Measurements from ENCODE around the gene HPS1. TPM values are rescaled to one million over a fixed set of nuclear protein-coding genes. Genes with fewer than 3 reads are reported as not detected.

HPS1 gene
- total and polyA plus RNA-seq, 10 of the 15 experiments (the other 5 are each of a cell fraction or from before 2014, with no cell fraction given), result 27.1 to 138 (median 54.8) TPM

DNA sequence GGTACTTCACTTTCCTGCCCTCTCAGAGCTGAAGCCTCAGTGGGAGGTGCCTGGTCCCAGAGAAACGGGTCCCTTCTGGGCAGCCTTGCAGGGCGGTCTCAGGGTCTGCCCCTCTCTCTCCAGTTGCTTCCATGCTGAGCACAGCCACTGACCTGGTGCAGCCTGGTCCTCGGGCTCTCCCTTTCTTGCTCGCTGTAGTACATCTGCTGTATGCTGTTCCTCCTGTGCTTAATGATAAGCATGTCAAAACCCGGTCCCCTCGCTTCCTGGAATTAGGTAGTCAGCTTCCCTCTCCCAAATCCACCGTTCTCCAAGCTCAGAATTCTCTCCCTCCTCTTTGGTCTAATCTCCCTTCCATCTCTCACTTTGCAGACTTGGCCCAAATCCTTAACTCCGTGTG is 11.0 kb upstream of the HPS1 start (continued):
- TF ChIP-seq NFIC (IDR thresholded peaks at IDR 0.05; ENCODE audit: low read depth, low read length) (no peak), NR2C2 (IDR thresholded peaks at IDR 0.05; ENCODE audit: borderline replicate concordance, control insufficient read depth, insufficient read length, low read depth) (no peak)

DNA sequence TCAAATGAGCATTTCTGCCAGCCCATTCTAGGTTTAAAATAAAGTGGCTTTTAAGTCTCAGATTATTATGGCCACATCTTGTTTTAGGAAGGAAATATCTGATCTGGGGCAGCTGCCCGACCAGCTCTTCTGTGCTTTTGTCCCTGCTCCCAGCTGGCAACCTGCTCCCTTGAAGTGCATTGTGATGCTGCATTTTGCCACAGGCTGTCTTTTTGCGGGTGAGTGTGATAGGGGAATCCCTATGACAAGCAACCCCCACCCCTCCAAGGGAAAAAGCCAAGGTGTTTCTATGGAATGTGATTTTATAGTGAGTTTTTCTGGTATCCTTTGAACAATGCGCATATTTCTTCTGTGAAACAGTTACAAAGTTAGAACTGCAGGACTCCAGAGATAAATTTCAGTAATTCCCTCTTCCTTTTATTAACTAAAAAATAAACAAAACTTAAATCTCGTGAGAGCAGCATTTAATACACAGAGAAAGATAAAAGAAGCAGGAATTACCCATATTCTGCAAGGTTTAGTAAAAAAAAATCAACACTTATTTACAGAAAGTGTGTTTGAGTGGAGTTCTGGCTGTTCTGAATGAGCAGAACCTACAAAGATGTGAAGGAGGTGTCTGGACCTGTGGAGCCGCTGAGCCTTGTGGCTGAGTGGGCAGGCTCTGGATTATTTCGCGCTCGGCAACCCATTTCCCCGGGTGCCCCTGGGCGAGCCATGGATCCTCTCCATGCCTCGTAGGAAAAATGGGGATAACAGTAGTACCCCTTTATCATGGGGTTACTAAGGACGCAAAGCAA is 10.1 kb upstream of the HPS1 start:
- no TSS peak for BruUV-seq (replicated peaks)
- no peak for FAIRE-seq
- POLR2A ChIA-PET, result no interaction called here
- no peaks in the 10 kb centered on the region for H3K4me1 ChIP-seq (ENCODE audit: control insufficient read depth, insufficient read depth, low read length)
- no peaks in the 10 kb centered on the region for H3K27me3 ChIP-seq (replicated peaks in 1 of 2; ENCODE audit: control insufficient read depth in 2 of 2, insufficient read depth in 2 of 2, low read length in 1 of 2)
- intact Hi-C loops (cut with micrococcal nuclease; ENCODE audit: unreplicated experiment), result no loop called here
- no peak overlapping the region for H3K4me3 ChIP-seq
- H3K4me2 ChIP-seq (ENCODE audit: control insufficient read depth, insufficient read depth), result no peak overlapping the region
- ATAC-seq, result no peak
- no peaks in the 10 kb centered on the region for H4K20me1 ChIP-seq (ENCODE audit: control insufficient read depth, insufficient read depth)
- in situ Hi-C loops (cut with MboI), result no loop called here
- SMC1A ChIA-PET (ENCODE audit: uncharacterized antibody, unreplicated experiment), result no interaction called here
- RAD21 ChIA-PET (ENCODE audit: unreplicated experiment), result no interaction called here
- H3K9me3 ChIP-seq (replicated peaks; ENCODE audit: control insufficient read depth, insufficient read depth, low read length), result no peaks in the 10 kb centered on the region
- no peak overlapping the region for H3K27ac ChIP-seq (ENCODE audit: control insufficient read depth, insufficient read depth)
- no peak overlapping the region for H3K9ac ChIP-seq (ENCODE audit: control insufficient read depth, insufficient read depth, low read length)
- no peaks in the 10 kb centered on the region for H3K79me2 ChIP-seq (ENCODE audit: control insufficient read depth, insufficient read depth, low read length)
- H2AFZ ChIP-seq (ENCODE audit: control insufficient read depth, low read depth, low read length), result no peak overlapping the region
- 56% methylated on average over 12 of the region's 12 CpGs for WGBS (ENCODE audit: insufficient coverage, insufficient replicate concordance, low lambda C conversion rate, missing lambda C conversion rate)
- no peak for DNase-seq (ENCODE audit: low read depth, low spot score)
- CTCF ChIA-PET, result no interaction called here
- H3K36me3 ChIP-seq (ENCODE audit: control insufficient read depth in 2 of 2, insufficient read depth in 2 of 2, low read length in 1 of 2), result no peaks in the 10 kb centered on the region
- TF ChIP-seq, protein P1, sequence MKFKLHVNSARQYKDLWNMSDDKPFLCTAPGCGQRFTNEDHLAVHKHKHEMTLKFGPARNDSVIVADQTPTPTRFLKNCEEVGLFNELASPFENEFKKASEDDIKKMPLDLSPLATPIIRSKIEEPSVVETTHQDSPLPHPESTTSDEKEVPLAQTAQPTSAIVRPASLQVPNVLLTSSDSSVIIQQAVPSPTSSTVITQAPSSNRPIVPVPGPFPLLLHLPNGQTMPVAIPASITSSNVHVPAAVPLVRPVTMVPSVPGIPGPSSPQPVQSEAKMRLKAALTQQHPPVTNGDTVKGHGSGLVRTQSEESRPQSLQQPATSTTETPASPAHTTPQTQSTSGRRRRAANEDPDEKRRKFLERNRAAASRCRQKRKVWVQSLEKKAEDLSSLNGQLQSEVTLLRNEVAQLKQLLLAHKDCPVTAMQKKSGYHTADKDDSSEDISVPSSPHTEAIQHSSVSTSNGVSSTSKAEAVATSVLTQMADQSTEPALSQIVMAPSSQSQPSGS (IDR thresholded peaks at IDR 0.05; ENCODE audit: low read length), result no peak
- TF ChIP-seq, protein P2, sequence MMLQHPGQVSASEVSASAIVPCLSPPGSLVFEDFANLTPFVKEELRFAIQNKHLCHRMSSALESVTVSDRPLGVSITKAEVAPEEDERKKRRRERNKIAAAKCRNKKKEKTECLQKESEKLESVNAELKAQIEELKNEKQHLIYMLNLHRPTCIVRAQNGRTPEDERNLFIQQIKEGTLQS (IDR thresholded peaks at IDR 0.05; ENCODE audit: borderline replicate concordance, extremely low read depth, low read depth, low read length), result no peak
- TF ChIP-seq MTA3 (IDR thresholded peaks at IDR 0.05; ENCODE audit: borderline replicate concordance, low read length) (no peak), ZBTB11 (CRISPR knock-in tag; IDR thresholded peaks at IDR 0.05) (no peak), SMC3 (IDR thresholded peaks at IDR 0.05; ENCODE audit: borderline replicate concordance, low read length) (no peak), SIN3A (IDR thresholded peaks at IDR 0.05; ENCODE audit: low read depth, low read length) (no peak), GATAD2B (conservative IDR thresholded peaks at IDR 0.05; ENCODE audit: low read depth) (no peak), MEF2B (IDR thresholded peaks at IDR 0.05; ENCODE audit: partially characterized antibody, poor library complexity, severe bottlenecking) (no peak), ZNF592 (IDR thresholded peaks at IDR 0.05) (no peak)
